Stomach (tissue), 4 donors: ENCODE measurements around the gene BCL2.

Experiments used
- CTCF ChIP-seq, 7 experiments: fragments of 450-650 bp in 4 of 7; fragments of 200-600 bp in 3 of 7; sonication (generic) in 3 of 7; IDR thresholded peaks; one replicate each; pipeline ENCODE4 v1.5.1; 2016 to 2019; ENCODE audit warnings: antibody characterized with exemption in 7 of 7, control low read depth in 2 of 7, mild to moderate bottlenecking in 1 of 7
- EP300 ChIP-seq: sonication (generic); formaldehyde crosslinking; IDR thresholded peaks from one replicate; pipeline ENCODE4 v1.6.1; 2017; ENCODE audit warnings: antibody characterized with exemption
- POLR2A ChIP-seq, 4 donors: fragments of 450-650 bp; IDR thresholded peaks; one replicate each; pipeline ENCODE4 v1.6.1; 2016; ENCODE audit warnings: antibody characterized with exemption in 4 of 4, control low read depth in 2 of 4, mild to moderate bottlenecking in 1 of 4, moderate library complexity in 1 of 4
- POLR2AphosphoS5 ChIP-seq, 3 donors: sonication (generic); formaldehyde crosslinking; IDR thresholded peaks; one replicate each; pipeline ENCODE4 v1.6.1; 2016; ENCODE audit warnings: antibody characterized with exemption in 3 of 3

DNA sequence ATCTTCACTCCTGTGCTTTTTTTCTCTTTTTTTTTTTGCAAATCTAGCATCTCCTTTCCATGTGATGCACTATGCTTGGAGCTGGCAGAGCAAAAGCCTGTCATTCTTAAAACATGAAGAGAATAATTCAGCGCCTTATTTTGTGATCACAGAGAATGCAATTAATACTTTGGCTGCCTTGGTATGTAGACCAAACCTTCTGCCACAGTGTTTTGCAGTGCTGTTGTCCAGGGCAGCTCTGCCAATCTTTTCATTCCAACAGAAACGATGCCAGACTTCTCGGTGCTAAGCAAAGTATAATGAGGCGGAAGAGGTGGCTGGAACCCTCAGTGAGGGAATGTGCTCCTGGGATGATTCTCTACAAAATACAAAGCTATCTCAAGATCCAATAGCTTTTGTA is 25.6 kb downstream of the BCL2 start:
- TF ChIP-seq CTCF (IDR thresholded peaks at IDR 0.05) (no peak), POLR2A (IDR thresholded peaks at IDR 0.05) (no peak), POLR2AphosphoS5 (IDR thresholded peaks at IDR 0.05) (no peak), EP300 (no peak)
